Measurements from ENCODE around the gene TRHDE. TPM values are rescaled to one million over a fixed set of nuclear protein-coding genes. Genes with fewer than 3 reads are reported as not detected.

TRHDE gene
- total RNA-seq, 1 experiment from 2014 or later = not detected

- no peak for DNase-seq (ENCODE audit: low spot score)
These were observed 172.0 kb downstream of the TRHDE start for GRCh38 chr12:72444125-72444524.

DNA sequence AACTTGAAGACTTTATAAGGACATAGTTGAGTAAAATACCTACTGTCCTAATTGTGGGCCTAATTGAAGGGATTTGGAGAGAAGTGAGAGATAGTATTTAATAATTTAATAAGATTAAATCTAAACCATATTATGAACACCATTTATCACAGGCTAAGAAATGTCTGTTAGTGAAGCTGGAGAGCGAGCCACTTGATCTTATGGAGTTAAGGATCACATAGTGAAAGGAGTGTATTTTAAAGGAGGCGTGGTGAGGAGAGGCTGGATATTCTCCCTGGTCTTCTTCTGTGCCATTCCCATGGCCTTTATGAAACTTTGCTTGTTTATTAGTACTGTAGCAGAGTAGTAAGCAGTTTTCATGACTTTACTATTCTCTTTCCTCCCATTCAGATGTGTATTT, 172.4 kb downstream of the TRHDE start:
- DNase-seq (ENCODE audit: low spot score) = no peak

DNA sequence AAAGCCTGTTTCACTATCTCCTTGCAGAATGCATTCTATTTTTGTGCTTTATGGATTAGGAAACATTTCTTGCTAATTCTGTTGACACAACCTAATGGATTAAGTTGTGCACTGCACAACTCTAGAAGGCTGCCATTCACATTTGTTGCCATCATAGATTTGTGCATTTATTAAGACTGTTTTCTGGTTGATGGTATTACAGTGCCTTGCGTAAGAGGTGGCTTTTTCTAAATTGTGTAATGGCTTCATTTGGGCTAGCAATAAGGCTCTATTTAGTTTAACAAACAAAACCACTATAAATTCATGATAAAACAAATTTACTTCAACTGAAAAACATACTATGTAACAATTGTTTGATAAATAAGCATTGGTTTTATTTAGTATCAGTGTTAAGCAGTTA, 175.9 kb downstream of the TRHDE start:
- DNase-seq (ENCODE audit: low spot score) = no peak

GRCh38 chr12:72448805-72449204, 176.6 kb downstream of the TRHDE start:
- no peak for DNase-seq (ENCODE audit: low spot score)

DNA sequence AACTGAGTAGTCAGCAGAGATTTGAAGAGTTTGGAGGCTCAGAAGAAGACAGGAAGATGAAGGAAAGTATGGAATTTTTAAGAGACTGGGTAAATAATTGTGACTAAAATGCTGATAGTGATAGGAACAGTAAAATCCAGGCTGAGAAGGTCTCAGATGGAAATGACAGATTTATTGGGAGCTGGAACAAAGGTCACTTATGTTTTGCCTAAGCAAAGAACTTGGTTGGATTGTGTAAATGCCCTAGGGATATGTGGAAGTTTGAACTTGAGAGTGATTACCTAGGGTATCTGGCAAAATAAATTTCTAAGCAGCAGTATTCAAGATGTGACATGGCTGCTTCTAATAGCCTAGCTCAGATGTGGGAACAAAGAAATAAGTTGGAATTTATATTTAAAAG, 180.9 kb downstream of the TRHDE start:
- DNase-seq (ENCODE audit: low spot score) = no peak

DNA sequence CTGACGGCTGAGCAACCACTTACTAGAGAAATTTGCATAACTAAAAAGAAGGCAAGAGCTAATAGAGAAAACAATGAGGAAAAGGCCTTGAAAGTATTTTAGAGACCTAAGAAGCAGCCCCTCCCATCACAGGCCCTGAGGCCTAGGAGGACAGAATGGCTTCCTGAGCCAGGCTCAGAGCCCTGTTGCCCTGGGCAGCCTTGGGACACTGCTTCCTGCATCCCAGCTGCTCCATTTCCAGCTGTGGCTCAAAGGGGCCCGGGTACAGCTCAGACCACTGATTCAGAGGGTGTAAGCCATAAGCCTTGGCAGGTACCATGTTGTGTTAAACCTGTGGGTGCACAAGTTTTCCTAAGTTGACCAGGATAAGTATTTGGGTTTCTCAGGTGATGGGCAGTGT, 181.4 kb downstream of the TRHDE start:
- no peak for DNase-seq (ENCODE audit: low spot score)

- no peak for DNase-seq (ENCODE audit: low spot score)
These were observed 192.3 kb downstream of the TRHDE start for GRCh38 chr12:72464471-72464870.

- no peak for DNase-seq (ENCODE audit: low spot score)
These were observed 193.0 kb downstream of the TRHDE start for GRCh38 chr12:72465155-72465554.

DNA sequence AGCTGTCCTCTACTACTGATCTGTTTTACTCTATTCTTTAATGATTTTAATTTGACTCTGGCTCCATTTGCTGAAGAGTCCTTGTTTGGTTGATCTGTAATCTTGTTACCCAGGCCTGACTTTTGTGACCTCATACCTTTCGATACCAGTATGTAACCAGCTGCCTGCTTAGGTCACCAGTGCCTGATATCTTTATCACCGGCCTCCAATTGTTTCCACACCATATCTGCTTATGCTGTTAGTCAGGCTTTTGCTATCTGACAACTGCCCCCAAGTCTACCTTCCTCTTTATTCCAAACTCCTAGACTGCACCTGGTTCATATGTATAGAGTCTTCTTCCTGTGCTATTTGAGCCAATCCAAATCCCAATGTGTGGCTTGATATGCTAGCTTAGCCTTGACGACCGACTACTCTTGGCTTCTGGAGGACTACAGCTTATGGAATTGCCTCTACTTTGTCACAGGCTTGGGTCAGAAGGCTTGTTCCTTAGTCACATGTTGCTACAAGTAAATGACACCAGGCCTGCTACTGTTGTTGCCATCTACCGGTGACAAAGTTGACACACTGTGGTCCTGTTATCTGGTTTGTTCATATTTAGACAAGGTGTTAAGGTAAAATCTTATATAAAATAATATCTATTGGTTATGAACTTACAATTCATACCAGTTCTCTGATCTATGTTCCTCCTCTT, 193.9 kb downstream of the TRHDE start:
- no peak for DNase-seq (ENCODE audit: low spot score)

DNA sequence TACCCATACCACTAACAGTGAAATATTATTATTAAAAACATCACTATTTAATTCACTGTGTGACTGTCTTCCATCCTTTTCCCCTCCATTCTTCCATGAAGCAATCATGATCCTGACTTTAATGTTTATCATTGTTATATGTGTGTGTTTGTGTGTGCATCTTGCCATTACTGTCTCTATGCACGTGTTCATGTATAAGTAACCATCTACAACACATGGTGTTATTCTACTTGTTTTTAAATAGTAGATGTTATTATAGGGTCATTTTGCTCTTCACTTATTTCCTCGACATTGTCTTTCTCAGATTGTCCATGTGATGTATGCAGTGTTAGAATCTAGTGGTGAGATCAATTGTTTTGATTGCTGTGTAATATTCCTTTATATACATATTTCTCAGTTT, 195.8 kb downstream of the TRHDE start:
- no peak for DNase-seq (ENCODE audit: low spot score)

DNA sequence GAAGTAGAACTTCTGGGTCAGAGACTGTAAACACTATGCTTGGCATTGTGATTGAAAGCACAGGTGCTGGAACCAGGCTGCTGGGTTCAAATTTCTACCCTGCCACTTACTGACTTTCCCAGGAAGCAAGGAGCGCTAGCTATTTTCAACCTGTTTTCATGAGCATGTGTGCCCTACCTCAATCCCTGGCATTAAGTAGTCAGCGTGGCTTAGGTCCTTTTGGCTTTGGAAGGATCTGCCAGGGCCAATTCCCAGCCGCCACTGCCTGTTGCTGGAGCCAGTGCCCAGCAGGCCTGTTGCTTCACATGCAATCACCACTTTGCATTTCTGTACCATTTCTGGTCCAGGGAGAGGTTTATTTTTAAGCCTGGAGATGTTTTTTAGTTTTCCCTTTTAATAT, 196.3 kb downstream of the TRHDE start:
- no peak for DNase-seq (ENCODE audit: low spot score)

DNA sequence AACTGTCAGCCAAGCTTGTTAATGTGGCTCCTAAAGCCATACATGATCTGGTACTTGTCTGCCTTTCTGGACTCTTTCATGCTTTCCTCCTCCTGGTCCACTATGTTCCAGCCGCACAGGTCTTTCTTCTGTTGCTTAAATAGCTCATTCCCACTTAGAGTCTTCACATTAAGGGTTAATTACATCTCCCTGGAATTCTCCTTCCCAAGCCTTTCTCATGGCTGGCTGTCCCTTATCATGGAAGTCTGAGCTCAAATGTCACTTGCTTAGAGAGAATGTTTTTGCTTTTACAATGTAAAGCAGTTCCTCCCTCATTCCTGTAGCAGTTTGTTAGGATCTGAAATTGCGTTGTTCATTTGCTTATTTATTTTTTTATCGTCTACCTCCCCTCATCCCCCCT, 199.6 kb downstream of the TRHDE start:
- no peak for DNase-seq (ENCODE audit: low spot score)

DNA sequence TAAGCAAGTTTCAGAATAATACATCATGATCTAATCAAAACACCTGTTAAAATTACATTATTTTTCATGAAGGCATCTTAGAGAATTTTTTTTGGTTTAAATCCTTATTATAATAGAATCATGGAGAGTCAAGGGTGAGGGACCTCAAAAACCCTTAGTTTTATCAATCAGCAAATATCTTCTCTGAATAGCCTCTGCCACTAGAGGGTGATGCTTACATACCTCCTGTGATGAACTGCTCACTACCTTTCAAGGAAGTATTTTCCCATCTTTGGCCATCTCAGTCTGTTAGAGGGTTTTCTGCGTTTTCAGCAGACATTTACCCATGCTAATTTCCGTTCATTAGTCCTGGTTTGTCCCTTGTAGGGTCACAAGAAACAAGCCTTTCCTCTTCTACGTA, 200.2 kb downstream of the TRHDE start:
- DNase-seq (ENCODE audit: low spot score) = no peak

DNA sequence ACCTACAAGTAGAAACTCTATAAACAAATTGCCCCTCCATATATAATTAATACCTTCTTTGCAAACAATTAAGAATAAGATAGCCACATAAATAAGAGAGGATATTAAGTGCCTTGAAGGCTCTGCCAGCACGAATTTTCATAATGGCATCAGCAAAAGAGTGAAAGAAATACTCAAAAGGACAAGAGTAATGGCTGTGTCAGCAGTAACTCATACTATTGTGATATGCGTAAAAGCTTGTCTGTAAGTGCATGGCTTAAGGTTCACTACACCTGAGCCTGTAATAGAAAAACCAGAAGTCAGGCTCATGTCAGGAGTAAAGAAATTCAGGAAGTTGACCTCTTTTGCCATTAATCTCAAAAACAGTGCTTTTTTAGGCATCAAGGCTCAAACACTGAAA, 204.1 kb downstream of the TRHDE start:
- no peak for DNase-seq (ENCODE audit: low spot score)

- DNase-seq (ENCODE audit: low spot score) = no peak
These were observed 213.0 kb downstream of the TRHDE start for GRCh38 chr12:72485017-72485701.

DNA sequence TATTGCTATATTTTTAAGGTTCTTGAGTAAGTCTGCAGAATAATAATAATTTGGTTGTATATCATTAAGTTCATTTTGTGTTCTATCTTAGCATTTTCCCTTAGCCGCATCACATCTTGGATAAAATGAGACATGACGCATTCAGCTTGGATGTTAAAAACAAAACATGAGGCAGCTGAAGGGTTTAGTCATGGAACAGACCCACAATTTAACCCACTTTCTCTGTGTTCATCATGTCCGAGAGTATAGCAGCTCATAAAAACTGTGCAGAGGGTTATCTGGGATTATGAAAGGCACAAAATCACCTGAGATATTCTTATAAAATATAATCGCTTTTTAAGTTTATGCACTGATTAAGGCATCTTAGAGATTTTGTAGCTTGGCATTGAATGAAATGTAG, 219.3 kb downstream of the TRHDE start:
- DNase-seq (ENCODE audit: low spot score) = no peak

DNA sequence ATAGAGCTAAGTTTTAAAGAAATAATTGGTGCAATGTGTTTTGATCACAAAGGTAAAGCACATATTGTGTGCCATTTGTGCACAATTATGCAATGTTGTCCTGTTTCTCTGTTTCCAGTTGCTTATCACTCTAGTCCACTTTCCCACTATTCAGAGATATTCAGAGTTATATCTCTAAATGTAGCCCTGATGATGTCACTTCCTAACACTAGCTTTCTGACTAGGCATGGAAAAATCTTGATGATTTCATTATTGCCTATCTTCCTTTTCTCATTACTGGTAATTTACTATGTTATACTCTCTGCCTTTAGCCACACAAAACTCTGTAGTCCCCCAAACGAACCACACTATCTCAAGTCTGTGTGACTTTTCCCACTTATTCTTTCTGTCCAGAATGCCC, 221.2 kb downstream of the TRHDE start:
- no peak for DNase-seq (ENCODE audit: low spot score)

GRCh38 chr12:72498354-72498753, 226.2 kb downstream of the TRHDE start:
- DNase-seq (ENCODE audit: low spot score) = no peak

DNA sequence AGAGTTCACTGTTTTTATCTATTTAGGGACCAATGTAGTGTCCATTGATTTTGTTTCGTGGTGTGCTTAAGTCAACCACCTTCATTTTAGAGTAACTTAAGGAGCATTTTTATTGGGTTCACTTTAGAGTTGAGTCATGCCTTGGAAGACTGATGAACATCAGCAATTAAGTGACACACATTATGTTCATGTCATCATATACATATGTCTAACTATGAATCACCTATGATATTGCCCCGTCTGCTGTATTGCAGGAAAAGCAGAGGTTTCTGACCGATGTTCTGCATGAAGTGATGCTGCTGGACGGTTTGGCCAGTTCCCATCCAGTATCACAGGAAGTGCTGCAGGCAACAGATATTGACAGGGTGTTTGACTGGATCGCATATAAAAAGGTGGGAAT, 227.1 kb downstream of the TRHDE start:
- DNase-seq (ENCODE audit: low spot score) = no peak

DNA sequence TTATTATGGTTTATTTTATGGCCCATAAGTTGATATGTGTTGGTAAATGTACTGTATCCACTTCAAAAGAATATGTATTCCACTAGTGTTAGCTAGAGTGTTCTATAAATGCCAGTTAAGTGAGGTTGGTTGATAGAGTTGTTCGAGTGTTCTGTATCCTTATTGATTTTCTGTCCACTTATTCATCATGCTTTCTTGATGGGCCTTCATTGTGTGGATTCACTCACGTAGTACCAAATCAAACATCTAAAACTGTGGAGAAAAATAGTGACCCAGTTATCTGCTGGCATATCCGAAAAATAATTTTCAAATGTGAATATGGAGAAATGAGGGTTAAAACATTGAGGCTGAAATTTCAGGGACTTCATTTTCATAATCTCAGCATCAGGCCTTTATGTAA, 230.4 kb downstream of the TRHDE start:
- no peak for DNase-seq (ENCODE audit: low spot score)

- no peak for DNase-seq (ENCODE audit: low spot score)
These were observed 233.1 kb downstream of the TRHDE start for GRCh38 chr12:72505227-72505626.

DNA sequence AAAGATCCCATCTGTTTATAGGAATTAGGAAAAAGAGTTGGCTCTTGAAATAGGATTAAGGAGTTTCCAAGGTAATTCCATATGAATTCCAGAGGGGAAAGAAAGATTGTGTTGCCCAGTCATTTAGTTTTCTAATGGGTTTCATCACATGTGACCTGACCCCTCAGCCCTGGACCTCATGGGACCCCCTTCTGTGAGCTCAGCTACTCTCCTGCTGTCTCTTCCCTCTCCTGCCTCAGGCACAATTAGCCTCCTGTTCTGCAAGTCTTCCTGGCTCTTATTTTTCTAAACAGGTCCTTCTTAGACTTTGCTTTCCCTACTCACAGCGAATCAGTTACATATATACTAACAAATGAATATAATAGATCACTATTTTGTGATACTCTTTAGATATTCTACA, 237.7 kb downstream of the TRHDE start:
- no peak for DNase-seq (ENCODE audit: low spot score)

DNA sequence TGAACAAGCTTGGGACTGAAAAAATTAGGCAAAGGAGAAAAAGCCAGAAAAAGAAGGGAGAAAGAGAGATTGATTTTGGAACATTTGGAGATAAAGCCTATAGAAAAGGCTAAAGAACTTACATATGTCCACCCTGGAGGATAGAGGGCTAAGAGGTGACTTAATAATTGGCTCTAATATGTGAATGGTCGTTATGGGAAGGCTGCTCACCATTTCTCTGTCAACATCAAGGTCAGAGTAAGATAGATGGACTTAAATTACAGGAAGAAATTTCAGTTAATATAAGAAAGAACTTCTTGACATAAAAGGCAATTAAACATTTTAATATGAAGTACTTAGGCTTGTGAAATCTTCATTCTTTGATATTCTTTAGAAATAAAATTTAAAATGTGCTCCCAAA, 238.6 kb downstream of the TRHDE start:
- no peak for DNase-seq (ENCODE audit: low spot score)

GRCh38 chr12:72511498-72511897, 239.3 kb downstream of the TRHDE start:
- DNase-seq (ENCODE audit: low spot score) = no peak

Data from HT-29 (cell line).